Adipose tissue (tissue), 3 donors: ENCODE results near the gene ITGB6. TPM values are rescaled to one million over a fixed set of nuclear protein-coding genes. Genes with fewer than 3 reads are reported as not detected.
"Not testable (repeated sequence)": the region's sequence is repeated elsewhere in the genome, so short reads cannot be mapped to it uniquely, and the experiment has no call there.

Source experiments
- H3K27ac ChIP-seq: one replicate; pipeline ENCODE4 v1.5.1; 2013; ENCODE audit warnings: low read depth, low read length
- WGBS, 3 donors: extraction: QIAGEN DNeasy Blood & Tissue Kit; methylation state at CpG; one replicate each; pipeline ENCODE4 v1.1.7; 2013; 5-methylcytosine and 5-hydroxymethylcytosine counted together
- polyA plus RNA-seq, 3 donors: library from polyadenylated mRNA; stranded (reverse); fragments of 200-250 nt; gene quantifications; one replicate each; pipeline ENCODE4 v1.2.3, GENCODE V29; 2013
- donor health status: healthy with polysubstance abuse.
- donor health status: Bipolar disorder and iron deficiency.
- donor health status: healthy.

The ITGB6 gene
- polyA plus RNA-seq, 3 donors, result 0.48 to 2.0 TPM; not detected in 1

DNA sequence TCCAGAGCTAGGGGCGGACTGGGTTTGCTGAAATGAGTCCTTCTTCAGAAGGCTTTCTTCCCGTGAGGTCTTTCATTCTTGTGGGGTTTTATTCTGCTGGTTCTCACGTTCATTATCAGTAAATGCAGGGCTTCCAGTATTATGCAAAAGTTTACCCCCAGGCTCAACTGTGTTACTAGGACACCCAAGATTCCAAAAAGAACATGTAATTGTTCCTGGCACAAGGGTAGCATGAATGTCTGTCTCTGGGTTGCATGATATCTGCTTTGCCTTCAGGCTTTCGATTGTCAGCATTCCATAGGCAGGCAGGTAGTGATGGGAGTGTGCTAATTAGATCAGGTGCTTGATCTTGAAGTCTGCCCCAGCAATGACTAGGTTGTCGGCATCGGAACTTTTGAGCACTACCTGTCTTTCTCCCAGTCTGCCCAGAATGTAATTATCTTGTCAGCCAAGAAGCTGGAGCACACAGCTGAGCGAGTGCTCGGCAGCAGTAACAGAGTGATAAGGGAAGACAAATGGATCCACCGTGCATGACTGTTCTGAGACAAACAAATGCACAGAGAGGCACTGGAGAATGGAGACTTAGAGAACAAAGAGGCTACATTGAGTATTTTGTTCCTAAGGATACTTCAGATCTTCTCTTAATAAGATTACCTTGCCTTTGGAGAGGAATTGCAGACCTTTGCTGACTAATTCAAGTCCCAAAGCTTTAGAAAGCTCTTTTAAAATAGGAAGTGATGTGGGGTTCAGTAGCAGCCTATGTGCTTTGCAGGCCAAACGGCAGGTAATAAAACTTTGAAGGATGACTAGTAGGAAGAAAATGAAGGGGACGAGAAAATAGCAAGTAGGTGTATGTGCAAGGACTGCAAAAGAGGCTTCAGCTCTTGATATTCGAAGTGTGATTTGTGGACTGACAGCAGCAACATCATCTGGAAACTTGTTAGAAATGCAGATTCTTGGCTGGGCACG lies 41.9 kb downstream of the ITGB6 start:
- 65 to 67% (median 66%) methylated on average over 13 of the region's 13 CpGs for WGBS, 3 donors

DNA sequence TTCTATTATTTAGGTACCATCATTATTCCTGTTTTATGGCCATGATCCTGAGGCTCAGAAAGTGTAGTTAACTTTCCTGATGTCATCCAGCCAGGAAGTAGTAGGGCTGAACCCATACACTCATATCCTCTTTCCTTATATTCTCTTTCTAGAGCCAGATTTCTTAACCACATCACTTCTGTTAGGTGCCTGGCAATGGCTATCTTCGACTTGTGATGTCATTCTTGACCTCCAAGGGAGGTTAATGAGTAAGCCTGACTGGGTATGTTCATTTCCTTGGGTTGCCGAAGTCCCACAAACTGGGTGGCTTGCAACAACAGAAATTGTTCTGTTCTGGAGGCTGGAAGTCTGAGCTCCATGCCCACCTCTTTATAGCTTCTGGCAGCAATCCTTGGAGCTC lies 43.4 kb downstream of the ITGB6 start:
- WGBS, 3 donors, result 74 to 78% (median 76%) methylated on average over 2 of the region's 2 CpGs
- H3K27ac ChIP-seq, result no peak overlapping the region

More for the DNA sequence above, 41.9 kb downstream of the ITGB6 start:
- H3K27ac ChIP-seq, result no peak overlapping the region

DNA sequence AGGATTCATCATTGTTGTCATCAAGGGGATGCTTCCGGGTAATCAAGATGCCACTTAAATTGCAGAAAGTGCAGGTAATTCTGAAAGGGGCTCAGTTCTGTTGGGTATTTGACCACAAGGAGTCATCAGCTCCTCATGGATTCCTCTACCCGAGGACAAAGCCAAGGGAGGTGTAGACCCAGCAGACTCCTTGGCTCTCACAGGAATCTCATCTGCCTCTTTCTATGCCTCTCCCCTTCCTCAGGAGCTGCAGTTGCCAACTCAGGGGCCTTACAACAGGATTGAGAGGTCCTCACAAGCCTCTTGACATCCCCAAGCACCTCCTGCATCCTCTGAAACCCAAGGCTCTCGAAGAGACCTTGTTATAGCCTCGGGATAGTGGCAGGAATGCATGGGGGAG lies 44.0 kb downstream of the ITGB6 start:
- no peak overlapping the region for H3K27ac ChIP-seq
- 92 to 93% (median 93%) methylated on average over 4 of the region's 4 CpGs for WGBS, 3 donors

DNA sequence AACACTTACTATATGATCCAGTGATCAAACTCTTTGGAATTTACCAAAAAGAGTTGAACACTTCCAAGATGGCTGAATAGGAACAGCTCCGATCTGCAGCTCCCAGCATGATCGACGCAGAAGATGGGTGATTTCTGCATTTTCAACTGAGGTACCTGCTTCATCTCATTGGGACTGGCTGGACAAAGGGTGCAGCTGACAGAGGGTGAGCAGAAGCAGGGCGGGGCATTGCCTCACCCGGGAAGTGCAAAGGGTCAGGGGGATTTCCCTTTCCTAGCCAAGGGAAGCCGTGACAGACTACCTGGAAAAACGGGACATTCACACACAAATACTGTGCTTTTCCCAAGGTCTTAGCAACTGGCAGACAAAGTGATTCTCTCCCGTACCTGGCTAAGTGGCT lies 51.7 kb downstream of the ITGB6 start:
- H3K27ac ChIP-seq, result not testable (repeated sequence)
- 79 to 86% (median 84%) methylated on average over 8 of the region's 8 CpGs for WGBS, 3 donors

DNA sequence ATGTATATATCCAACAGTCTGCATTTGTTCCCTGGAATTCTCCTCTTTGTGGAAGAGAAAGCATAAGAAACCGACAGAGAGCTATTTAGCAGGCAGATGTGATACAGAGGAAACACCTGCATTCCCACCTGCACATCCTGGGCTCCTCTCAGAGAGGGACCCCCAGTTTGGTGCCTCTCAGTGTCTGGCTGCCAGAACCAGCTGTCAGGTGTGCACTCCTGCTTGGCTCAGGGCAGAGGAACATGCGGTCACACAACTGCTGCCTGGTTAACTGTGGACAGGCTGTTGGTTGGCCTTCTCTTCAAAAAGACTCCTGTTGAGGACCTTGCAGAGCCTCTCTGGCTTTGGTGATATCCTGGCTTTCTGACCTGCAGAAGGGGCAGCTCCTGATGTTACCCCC lies 54.6 kb downstream of the ITGB6 start:
- no peak overlapping the region for H3K27ac ChIP-seq
- WGBS, 3 donors, result 68 to 93% (median 78%) methylated on average over 2 of the region's 2 CpGs

DNA sequence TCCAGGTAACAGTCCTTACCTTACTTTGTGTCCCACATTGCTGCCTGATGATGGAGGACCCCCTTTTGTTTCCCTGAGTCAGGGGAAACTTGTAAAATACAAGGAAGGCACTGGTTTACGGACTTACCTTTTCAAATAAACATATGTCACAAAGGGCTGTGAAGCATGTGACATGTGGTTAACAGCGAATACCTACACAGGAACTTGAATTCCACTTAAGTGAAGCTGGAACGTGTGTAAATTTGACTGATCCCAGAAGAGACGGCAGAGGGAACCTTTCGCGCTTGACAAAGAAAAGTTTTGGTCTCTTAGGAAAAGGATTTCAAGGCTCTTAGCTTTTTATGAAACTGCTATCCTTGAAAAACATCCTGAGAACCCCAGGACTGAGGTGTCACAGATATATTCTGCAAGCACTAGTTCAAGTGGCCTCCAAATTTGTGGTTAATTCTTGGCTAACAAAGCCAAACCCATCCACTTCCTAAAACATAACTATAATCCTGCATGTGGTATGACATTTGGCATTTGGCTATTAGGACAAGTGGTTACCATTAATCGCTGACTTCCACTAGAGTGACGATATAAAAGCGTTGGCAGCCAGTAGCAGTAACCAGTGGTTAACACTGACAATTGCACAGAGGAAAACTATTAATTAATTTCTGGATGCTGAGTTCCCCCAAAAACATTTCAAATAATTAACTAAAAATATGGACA lies 55.6 kb downstream of the ITGB6 start:
- WGBS, 3 donors, result 62 to 85% (median 72%) methylated on average over 9 of the region's 9 CpGs

DNA sequence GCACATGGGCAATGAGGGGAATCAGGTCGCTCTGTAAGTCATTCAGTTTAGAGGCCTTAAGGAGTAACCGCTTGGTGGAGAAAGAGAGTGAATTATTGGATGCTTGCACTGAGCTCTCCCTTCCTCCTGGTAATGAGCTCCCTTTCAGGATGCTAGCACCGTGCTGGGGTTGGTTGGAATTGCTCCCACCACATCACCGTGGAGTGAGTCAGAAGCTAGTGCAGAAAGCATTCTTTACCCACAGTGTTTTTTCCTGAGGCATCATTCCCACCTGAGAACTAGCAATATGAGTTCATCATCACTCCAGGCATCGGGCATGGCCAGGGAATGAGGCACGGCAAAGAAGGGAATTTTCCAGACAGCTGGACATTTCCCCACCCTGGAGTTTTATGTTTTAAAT lies 57.6 kb downstream of the ITGB6 start:
- 92 to 94% (median 93%) methylated on average over 6 of the region's 6 CpGs for WGBS, 3 donors
- H3K27ac ChIP-seq, result no peak overlapping the region

More for the DNA sequence above, 55.6 kb downstream of the ITGB6 start:
- H3K27ac ChIP-seq, result no peak overlapping the region

DNA sequence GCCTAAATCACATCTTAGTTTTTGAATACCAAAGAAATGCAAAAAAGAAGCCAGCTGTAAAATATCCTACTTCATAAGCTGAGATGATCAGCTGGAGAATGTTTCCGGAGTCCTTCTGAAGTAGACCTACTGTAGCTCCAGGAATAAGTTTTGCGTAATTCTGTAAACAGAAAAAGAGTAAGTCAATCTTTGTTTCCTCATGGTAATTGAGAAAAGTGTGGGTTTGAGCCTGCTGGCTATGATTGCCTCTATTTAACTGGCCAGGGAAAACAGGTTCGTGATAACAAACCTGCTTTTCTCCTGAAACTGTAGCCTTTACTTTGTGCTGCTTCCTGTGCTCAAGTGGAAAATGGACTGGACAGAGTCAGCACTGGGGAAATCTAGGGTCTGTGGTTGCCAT lies 58.2 kb downstream of the ITGB6 start:
- 45 to 80% (median 68%) methylated on average over 3 of the region's 3 CpGs for WGBS, 3 donors
- H3K27ac ChIP-seq, result no peak overlapping the region

DNA sequence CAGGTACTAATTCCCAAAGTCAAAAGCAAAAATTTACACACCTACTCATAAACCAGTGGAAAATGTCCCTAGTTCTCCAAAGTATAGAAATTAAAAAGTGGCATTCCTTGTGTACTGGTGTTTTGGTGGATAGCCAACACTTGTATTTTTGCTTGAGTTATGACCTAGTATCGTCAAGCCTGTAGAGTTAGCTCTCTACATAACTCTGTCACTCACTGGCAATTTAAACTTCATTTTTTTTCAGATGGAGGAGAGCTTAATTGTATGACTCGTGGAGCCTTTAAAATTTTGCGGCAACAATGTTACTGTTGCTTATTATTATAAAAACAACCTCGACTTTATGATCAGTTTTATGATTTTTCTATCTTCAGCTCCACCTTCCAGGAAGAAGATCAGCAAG lies 58.7 kb downstream of the ITGB6 start:
- WGBS, 3 donors, result 75 to 82% (median 78%) methylated on average over 4 of the region's 4 CpGs
- H3K27ac ChIP-seq, result no peak overlapping the region

DNA sequence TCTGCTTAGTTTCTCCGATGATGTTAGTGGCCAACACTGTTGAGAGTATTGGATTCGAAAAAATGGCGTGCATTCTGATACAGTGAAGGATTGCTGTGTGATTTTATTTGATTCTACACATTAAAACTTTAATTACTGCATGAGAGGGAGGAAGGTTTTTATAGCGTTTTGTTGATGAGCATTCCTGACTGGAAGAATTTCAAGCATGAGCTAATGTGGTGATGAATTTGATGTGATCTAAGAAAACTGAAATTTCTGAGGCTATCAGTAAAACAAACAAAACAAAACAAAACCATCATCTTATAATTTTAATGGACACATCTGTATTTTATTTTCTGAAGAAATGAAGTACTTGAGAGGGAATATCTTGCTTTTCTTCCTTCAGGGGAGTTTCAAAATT lies 59.6 kb downstream of the ITGB6 start:
- WGBS, 3 donors, result 57 to 81% (median 68%) methylated on average over 4 of the region's 4 CpGs
- H3K27ac ChIP-seq, result no peak overlapping the region

DNA sequence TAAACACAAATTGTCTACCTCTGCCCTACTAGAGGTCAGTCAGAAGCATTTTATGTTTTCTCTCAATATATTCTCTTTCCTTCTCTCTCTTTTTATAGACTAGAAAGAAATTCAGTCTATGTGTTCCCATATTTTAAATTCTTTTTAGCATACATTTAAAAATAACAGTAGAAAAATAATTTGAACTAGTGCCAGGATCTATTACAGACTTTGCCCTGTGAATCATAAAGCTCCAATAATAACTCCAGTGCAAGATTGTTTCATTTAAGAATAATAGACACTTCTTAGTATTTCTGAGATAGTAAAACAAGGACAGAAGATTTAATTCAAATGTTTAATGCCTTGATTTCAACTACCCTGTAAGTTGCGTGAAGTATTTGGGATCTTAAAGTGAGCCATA lies 60.1 kb downstream of the ITGB6 start:
- 77 to 78% (median 78%) methylated on average over 1 of the region's 1 CpG for WGBS, 3 donors

DNA sequence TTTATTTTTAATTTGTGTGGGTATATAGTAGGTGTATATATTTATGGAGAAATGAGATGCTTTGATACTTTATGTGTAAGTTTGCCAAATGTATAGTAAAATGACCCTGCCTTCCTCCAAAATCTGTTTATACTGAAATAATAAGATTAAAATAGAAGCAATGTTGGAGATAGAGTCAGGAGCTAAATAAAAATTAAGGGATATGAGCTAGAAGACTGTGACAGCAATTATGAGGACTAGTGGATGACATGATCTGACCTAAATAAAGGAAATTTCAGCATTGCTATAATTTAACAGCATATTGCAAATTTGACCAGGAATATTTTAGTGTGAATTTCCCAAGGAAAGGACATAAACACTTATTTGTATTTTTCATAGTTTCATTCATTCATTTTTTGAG lies 60.7 kb downstream of the ITGB6 start:
- H3K27ac ChIP-seq, result no peak overlapping the region

More for the DNA sequence above, 60.1 kb downstream of the ITGB6 start:
- H3K27ac ChIP-seq, result no peak overlapping the region

DNA sequence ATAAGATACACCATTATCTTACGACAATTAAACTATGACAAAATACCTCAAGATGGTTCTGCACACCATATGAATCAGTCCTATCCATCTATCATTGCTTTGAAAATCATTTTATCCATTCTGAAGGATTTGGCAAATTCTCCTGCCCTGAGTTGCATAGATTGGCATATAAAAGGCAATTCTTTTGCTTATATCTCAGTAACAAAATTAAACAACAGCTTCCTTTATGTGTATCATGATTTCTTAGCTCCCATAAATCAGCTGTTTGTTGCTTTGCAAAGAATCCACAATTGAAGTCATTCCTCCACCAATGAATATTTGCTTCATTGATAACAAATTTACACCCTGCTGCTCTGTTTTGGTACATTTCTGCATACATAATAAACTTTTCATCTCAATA lies 61.7 kb downstream of the ITGB6 start:
- H3K27ac ChIP-seq, result no peak overlapping the region
- 97 to 100% (median 100%) methylated on average over 1 of the region's 1 CpG for WGBS, 3 donors

DNA sequence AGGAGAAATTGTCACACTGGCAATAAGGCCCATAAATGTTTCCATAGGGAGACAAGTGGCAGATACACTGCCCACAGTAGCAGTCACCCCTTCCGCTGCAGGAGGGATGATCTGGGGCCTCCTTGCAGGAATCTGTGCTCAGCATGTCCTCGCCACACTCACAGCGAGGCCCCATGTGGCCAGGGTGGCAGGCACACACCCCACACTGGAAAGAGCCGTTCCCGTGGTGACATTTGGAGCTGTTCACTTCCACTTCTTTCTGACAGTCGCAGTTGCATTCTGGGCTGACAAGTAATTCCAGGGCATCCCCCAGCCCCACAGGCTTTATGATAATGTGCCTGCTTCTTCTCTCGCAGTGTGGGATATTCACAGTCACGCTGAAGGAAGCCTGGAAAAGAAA lies 62.6 kb downstream of the ITGB6 start:
- no peak overlapping the region for H3K27ac ChIP-seq
- 85 to 91% (median 86%) methylated on average over 8 of the region's 8 CpGs for WGBS, 3 donors

DNA sequence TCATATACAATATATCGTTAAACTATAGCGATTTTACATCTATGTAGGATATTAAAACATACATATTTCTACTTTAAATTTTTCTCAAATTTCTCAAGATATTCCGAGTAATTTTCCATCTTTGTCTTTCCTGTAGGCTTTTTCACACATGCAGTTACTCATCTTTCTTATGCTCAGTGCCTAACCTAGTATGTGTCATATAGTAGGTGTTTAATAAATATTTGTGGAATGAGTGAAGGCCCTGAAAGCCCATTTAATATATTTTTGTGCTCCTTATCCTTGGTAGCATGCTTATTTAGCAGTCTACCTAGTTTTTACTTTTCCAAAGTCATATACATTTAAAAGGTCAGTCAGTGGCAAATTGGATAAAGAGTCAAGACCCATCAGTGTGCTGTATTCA lies 67.3 kb downstream of the ITGB6 start:
- no peak overlapping the region for H3K27ac ChIP-seq
- 92 to 94% (median 93%) methylated on average over 3 of the region's 3 CpGs for WGBS, 3 donors

DNA sequence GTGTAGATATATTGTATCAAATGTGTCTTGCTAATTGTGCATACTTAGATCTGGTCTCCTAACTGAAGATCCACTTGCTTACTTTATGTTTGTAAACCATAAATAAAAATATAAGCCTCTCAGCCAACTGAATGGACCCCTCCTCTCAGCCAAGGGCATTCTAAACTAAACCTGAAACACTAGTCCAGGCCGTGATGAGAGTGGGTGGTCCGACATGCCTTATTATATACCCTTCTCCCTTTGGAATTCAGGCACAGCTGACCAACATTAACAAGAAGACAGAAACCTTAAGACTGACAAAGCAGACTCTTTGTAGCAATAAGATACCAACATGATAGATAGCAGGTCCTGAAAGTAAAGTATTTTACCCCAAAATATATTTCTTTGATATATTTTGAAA lies 73.3 kb downstream of the ITGB6 start:
- 76 to 85% (median 85%) methylated on average over 2 of the region's 2 CpGs for WGBS, 3 donors

DNA sequence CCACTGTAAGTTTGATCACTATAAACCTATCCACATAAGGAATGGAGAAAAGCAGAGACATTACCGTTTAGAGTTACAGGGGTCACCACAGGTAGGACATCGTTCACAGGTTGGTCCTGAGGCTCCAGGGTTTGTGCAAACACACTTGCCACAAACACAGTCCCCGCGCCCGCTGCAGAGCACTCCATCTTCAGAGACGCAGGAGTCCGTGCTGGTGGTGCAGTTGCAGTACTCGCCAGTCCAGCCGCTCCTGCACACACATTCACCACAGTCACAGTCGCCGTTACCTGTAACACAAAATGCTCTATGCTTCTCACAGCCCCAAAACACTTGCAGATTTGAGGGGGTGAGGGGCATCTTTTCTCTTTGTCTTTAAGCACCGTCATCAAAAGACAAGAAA lies 73.8 kb downstream of the ITGB6 start:
- WGBS, 3 donors, result 85 to 92% (median 90%) methylated on average over 12 of the region's 12 CpGs
- no peak overlapping the region for H3K27ac ChIP-seq

More for the DNA sequence above, 73.3 kb downstream of the ITGB6 start:
- no peak overlapping the region for H3K27ac ChIP-seq

DNA sequence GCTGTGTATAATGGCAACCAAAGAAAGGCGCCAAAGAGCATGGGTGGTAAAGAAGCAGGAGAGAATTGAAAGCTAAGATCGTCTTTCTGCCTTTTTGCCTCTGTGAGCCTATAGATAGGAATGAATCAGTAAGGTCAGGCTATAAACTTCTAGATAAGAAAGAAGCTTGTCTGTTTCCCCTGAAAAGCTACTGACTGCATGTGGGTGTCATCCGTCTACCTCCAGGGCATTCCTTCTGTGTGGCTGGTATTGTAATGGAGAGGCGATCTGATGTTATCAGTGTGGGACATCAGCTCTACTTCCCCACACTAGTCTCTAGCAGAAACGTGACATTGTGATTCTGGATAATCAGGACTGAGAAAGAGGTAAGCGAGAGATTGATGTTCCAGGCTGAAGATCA lies 74.2 kb downstream of the ITGB6 start:
- H3K27ac ChIP-seq, result no peak overlapping the region
- WGBS, 3 donors, result 77 to 82% (median 78%) methylated on average over 6 of the region's 6 CpGs

DNA sequence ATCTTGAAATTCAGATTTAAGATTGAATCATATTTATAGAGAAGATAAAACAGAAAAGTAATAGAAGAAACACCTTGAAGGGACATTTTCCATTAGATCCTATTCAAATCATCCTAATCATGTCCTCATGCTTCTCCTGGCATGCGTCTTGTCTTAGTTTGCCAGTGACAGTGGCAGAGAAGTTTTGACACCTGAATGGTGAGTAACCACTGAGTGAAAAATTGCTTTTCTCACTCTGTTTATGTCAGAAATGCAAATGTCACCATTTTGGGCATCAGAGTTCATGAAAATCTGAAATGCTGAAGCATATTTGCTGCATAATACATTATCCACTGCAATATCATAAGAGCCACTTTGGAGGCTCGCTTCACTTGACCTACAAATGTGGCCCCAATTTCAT lies 74.7 kb downstream of the ITGB6 start:
- 97% methylated on average over 2 of the region's 2 CpGs for WGBS, 3 donors
- no peak overlapping the region for H3K27ac ChIP-seq

DNA sequence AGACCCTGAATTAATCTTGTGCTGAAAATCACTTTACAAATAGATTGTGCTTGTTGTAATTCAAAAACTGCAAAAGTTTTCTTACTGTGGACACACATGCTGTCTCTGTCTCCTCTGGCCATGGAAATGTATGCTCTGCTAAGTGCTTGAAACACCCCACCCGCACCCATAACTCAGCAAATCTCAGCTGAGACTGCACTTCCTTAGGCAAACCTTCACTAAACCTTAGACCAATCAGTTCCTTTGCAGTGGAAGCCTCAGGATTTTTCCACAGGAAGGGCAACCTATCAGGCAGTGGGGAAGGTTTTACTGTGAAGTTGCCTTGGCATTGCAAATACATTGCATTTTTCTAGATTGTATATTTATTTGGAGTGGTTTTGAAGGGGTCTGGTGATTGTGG lies 75.5 kb downstream of the ITGB6 start:
- 67 to 84% (median 76%) methylated on average over 1 of the region's 1 CpG for WGBS, 3 donors
- H3K27ac ChIP-seq, result no peak overlapping the region
